Measurements from ENCODE around the gene TRIP10.
"Not testable (repeated sequence)": the region's sequence is repeated elsewhere in the genome, so short reads cannot be mapped to it uniquely, and the experiment has no call there.

Gene TRIP10

GRCh38 chr19:6706633-6706958 is 32.9 kb upstream of the TRIP10 start:
- H3K27me3 ChIP-seq (ENCODE audit: control insufficient read depth, insufficient read depth, low read length) = no peaks in the 10 kb centered on the region
- no peaks in the 10 kb centered on the region for H3K4me1 ChIP-seq (ENCODE audit: control insufficient read depth, insufficient read depth, low read length)
- H3K27ac ChIP-seq (ENCODE audit: low read depth, low read length) = no peak overlapping the region
- H3K36me3 ChIP-seq (ENCODE audit: control insufficient read depth, insufficient read depth, low read length) = no peaks in the 10 kb centered on the region
- H3K9ac ChIP-seq (ENCODE audit: low read length) = no peak overlapping the region
- no peak overlapping the region for H3K4me3 ChIP-seq (ENCODE audit: low read length)

GRCh38 chr19:6707011-6707657 is 32.3 kb upstream of the TRIP10 start:
- Histone ChIP-seq H3K27me3 (ENCODE audit: control insufficient read depth, insufficient read depth, low read length) (no peaks in the 10 kb centered on the region), H3K36me3 (ENCODE audit: control insufficient read depth, insufficient read depth, low read length) (no peaks in the 10 kb centered on the region), H3K27ac (ENCODE audit: low read depth, low read length) (no peak overlapping the region), H3K4me3 (ENCODE audit: low read length) (no peak overlapping the region), H3K4me1 (ENCODE audit: control insufficient read depth, insufficient read depth, low read length) (no peaks in the 10 kb centered on the region), H3K9ac (ENCODE audit: low read length) (no peak overlapping the region)

GRCh38 chr19:6707658-6708018 is 31.8 kb upstream of the TRIP10 start:
- Histone ChIP-seq H3K27me3 (ENCODE audit: control insufficient read depth, insufficient read depth, low read length) (no peaks in the 10 kb centered on the region), H3K4me1 (ENCODE audit: control insufficient read depth, insufficient read depth, low read length) (no peaks in the 10 kb centered on the region), H3K36me3 (ENCODE audit: control insufficient read depth, insufficient read depth, low read length) (no peaks in the 10 kb centered on the region), H3K9ac (ENCODE audit: low read length) (no peak overlapping the region), H3K27ac (ENCODE audit: low read depth, low read length) (no peak overlapping the region), H3K4me3 (ENCODE audit: low read length) (no peak overlapping the region)

- Histone ChIP-seq H3K9ac (ENCODE audit: low read length) (no peak overlapping the region), H3K27ac (ENCODE audit: low read depth, low read length) (no peak overlapping the region), H3K4me3 (ENCODE audit: low read length) (no peak overlapping the region), H3K27me3 (ENCODE audit: control insufficient read depth, insufficient read depth, low read length) (no peaks in the 10 kb centered on the region), H3K4me1 (ENCODE audit: control insufficient read depth, insufficient read depth, low read length) (no peaks in the 10 kb centered on the region), H3K36me3 (ENCODE audit: control insufficient read depth, insufficient read depth, low read length) (no peaks in the 10 kb centered on the region)
These were observed 31.1 kb upstream of the TRIP10 start for GRCh38 chr19:6708346-6708745.

- not testable (repeated sequence) for H3K27ac ChIP-seq (ENCODE audit: low read depth, low read length); H3K4me1 ChIP-seq (ENCODE audit: control insufficient read depth, insufficient read depth, low read length); H3K9ac ChIP-seq (ENCODE audit: low read length); H3K27me3 ChIP-seq (ENCODE audit: control insufficient read depth, insufficient read depth, low read length); H3K4me3 ChIP-seq (ENCODE audit: low read length); H3K36me3 ChIP-seq (ENCODE audit: control insufficient read depth, insufficient read depth, low read length)
These were observed 30.6 kb upstream of the TRIP10 start for GRCh38 chr19:6708913-6709312.

- Histone ChIP-seq H3K4me3 (ENCODE audit: low read length) (no peak overlapping the region), H3K4me1 (ENCODE audit: control insufficient read depth, insufficient read depth, low read length) (no peaks in the 10 kb centered on the region), H3K27ac (ENCODE audit: low read depth, low read length) (no peak overlapping the region), H3K27me3 (ENCODE audit: control insufficient read depth, insufficient read depth, low read length) (no peaks in the 10 kb centered on the region), H3K9ac (ENCODE audit: low read length) (no peak overlapping the region), H3K36me3 (ENCODE audit: control insufficient read depth, insufficient read depth, low read length) (no peaks in the 10 kb centered on the region)
These were observed 29.9 kb upstream of the TRIP10 start for GRCh38 chr19:6709549-6709948.

- H3K36me3 ChIP-seq (ENCODE audit: control insufficient read depth, insufficient read depth, low read length) = no peaks in the 10 kb centered on the region
- H3K27ac ChIP-seq (ENCODE audit: low read depth, low read length) = no peak overlapping the region
- no peak overlapping the region for H3K4me3 ChIP-seq (ENCODE audit: low read length)
- H3K27me3 ChIP-seq (ENCODE audit: control insufficient read depth, insufficient read depth, low read length) = no peaks in the 10 kb centered on the region
- no peaks in the 10 kb centered on the region for H3K4me1 ChIP-seq (ENCODE audit: control insufficient read depth, insufficient read depth, low read length)
- H3K9ac ChIP-seq (ENCODE audit: low read length) = no peak overlapping the region
These were observed 29.0 kb upstream of the TRIP10 start for GRCh38 chr19:6710273-6711077.

GRCh38 chr19:6711078-6711361 is 28.5 kb upstream of the TRIP10 start:
- H3K36me3 ChIP-seq (ENCODE audit: control insufficient read depth, insufficient read depth, low read length) = no peaks in the 10 kb centered on the region
- H3K4me3 ChIP-seq (ENCODE audit: low read length) = no peak overlapping the region
- H3K27me3 ChIP-seq (ENCODE audit: control insufficient read depth, insufficient read depth, low read length) = no peaks in the 10 kb centered on the region
- no peak overlapping the region for H3K27ac ChIP-seq (ENCODE audit: low read depth, low read length)
- no peak overlapping the region for H3K9ac ChIP-seq (ENCODE audit: low read length)
- H3K4me1 ChIP-seq (ENCODE audit: control insufficient read depth, insufficient read depth, low read length) = no peaks in the 10 kb centered on the region

- Histone ChIP-seq H3K9ac (ENCODE audit: low read length) (no peak overlapping the region), H3K36me3 (ENCODE audit: control insufficient read depth, insufficient read depth, low read length) (no peaks in the 10 kb centered on the region), H3K27ac (ENCODE audit: low read depth, low read length) (no peak overlapping the region), H3K4me1 (ENCODE audit: control insufficient read depth, insufficient read depth, low read length) (no peaks in the 10 kb centered on the region), H3K27me3 (ENCODE audit: control insufficient read depth, insufficient read depth, low read length) (no peaks in the 10 kb centered on the region), H3K4me3 (ENCODE audit: low read length) (no peak overlapping the region)
These were observed 27.9 kb upstream of the TRIP10 start for GRCh38 chr19:6711605-6712004.

- no peaks in the 10 kb centered on the region for H3K36me3 ChIP-seq (ENCODE audit: control insufficient read depth, insufficient read depth, low read length)
- H3K27me3 ChIP-seq (ENCODE audit: control insufficient read depth, insufficient read depth, low read length) = no peaks in the 10 kb centered on the region
- H3K9ac ChIP-seq (ENCODE audit: low read length) = no peak overlapping the region
- no peak overlapping the region for H3K4me3 ChIP-seq (ENCODE audit: low read length)
- H3K4me1 ChIP-seq (ENCODE audit: control insufficient read depth, insufficient read depth, low read length) = no peaks in the 10 kb centered on the region
- H3K27ac ChIP-seq (ENCODE audit: low read depth, low read length) = no peak overlapping the region
These were observed 27.2 kb upstream of the TRIP10 start for GRCh38 chr19:6712231-6712630.

- H3K27ac ChIP-seq (ENCODE audit: low read depth, low read length) = no peak overlapping the region
- no peaks in the 10 kb centered on the region for H3K27me3 ChIP-seq (ENCODE audit: control insufficient read depth, insufficient read depth, low read length)
- H3K9ac ChIP-seq (ENCODE audit: low read length) = no peak overlapping the region
- no peaks in the 10 kb centered on the region for H3K4me1 ChIP-seq (ENCODE audit: control insufficient read depth, insufficient read depth, low read length)
- no peak overlapping the region for H3K4me3 ChIP-seq (ENCODE audit: low read length)
- H3K36me3 ChIP-seq (ENCODE audit: control insufficient read depth, insufficient read depth, low read length) = no peaks in the 10 kb centered on the region
These were observed 26.5 kb upstream of the TRIP10 start for GRCh38 chr19:6712692-6713670.

GRCh38 chr19:6713773-6714692 is 25.4 kb upstream of the TRIP10 start:
- Histone ChIP-seq H3K4me3 (ENCODE audit: low read length) (no peak overlapping the region), H3K27me3 (ENCODE audit: control insufficient read depth, insufficient read depth, low read length) (no peaks in the 10 kb centered on the region), H3K27ac (ENCODE audit: low read depth, low read length) (no peak overlapping the region), H3K4me1 (ENCODE audit: control insufficient read depth, insufficient read depth, low read length) (no peaks in the 10 kb centered on the region), H3K9ac (ENCODE audit: low read length) (no peak overlapping the region), H3K36me3 (ENCODE audit: control insufficient read depth, insufficient read depth, low read length) (no peaks in the 10 kb centered on the region)
